Rectal smooth muscle tissue (tissue), 1 donor: Measurements from ENCODE around the gene TMEM87A.
A peak's percentile ranks its signal among the peaks of the same experiment; 100 is the strongest.
"Not testable (repeated sequence)": the region's sequence is repeated elsewhere in the genome, so short reads cannot be mapped to it uniquely, and the experiment has no call there.

Experiments
- H3K27ac ChIP-seq: one replicate; pipeline ENCODE4 v1.7.0; 2013; ENCODE audit warnings: low read depth, low read length, inconsistent platforms
- H3K27me3 ChIP-seq: one replicate; pipeline ENCODE4 v1.7.0; 2013; ENCODE audit warnings: low read length; ENCODE audit not compliant: control insufficient read depth, insufficient read depth
- H3K36me3 ChIP-seq: one replicate; pipeline ENCODE4 v1.7.0; 2013; ENCODE audit warnings: low read length; ENCODE audit not compliant: control insufficient read depth, insufficient read depth
- H3K4me1 ChIP-seq: one replicate; pipeline ENCODE4 v1.7.0; 2013; ENCODE audit warnings: low read length; ENCODE audit not compliant: control insufficient read depth, insufficient read depth
- H3K4me3 ChIP-seq: one replicate; pipeline ENCODE4 v1.7.0; 2013; ENCODE audit warnings: low read length
- H3K9ac ChIP-seq: one replicate; pipeline ENCODE4 v1.7.0; 2013; ENCODE audit warnings: low read length

TMEM87A gene, protein sequence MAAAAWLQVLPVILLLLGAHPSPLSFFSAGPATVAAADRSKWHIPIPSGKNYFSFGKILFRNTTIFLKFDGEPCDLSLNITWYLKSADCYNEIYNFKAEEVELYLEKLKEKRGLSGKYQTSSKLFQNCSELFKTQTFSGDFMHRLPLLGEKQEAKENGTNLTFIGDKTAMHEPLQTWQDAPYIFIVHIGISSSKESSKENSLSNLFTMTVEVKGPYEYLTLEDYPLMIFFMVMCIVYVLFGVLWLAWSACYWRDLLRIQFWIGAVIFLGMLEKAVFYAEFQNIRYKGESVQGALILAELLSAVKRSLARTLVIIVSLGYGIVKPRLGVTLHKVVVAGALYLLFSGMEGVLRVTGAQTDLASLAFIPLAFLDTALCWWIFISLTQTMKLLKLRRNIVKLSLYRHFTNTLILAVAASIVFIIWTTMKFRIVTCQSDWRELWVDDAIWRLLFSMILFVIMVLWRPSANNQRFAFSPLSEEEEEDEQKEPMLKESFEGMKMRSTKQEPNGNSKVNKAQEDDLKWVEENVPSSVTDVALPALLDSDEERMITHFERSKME

DNA sequence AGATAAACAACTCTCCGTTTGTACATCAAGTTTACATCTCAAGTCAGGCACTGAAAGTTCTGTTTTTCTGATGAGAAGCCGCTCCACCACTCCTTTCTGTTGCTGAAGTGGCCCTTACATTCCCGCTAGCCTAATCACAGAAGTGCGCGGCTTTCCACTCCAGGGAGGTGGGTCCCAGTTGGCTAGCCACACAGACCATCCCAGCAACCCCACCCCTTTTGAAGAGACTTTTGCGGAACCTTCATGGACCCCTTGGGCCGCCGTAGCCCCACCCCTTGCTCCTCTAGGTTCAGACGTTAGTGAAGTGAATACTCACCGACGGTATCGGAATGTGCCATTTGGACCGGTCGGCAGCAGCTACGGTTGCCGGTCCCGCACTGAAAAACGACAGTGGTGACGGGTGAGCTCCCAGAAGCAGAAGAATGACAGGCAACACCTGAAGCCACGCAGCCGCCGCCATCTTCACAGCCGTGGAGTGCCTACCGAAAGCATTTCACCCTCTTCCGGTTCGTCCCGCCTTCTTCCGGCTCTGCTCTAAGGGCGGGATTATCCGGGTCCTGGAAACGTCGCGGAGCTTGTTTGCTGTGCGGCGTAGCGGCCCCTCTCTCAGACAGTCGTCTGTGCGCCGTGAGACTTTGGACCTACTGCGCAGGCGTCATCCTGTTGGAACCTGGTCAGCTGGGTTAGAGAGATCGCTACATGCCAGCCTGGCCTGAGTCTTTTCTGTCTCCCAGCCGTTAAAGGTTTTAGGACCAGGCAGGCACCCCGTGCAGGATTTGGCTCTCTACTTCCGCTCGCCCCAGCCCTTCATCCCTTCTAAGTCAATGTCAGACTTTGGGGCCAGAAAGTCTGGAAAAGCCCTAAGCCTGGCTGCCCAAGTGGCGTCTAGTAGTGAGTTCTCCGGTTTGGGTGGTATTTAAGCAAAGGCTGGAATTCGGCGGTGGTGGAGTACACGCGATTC, at the start of gene TMEM87A, which contains the start of gene GANC:
TMEM87A (minus strand) TSS at position 495 of the 961 bp plus-strand sequence; CDS start at position 460, 35 bp downstream.
GANC (plus strand) TSS at position 263 of the 961 bp plus-strand sequence. CDS start 1,281 bp downstream, outside the sequence.
- H3K27ac ChIP-seq: peak within 1 kb of the TSS; percentile 97
- no peaks in the 10 kb centered on the region for H3K27me3 ChIP-seq
- no peaks in the 10 kb centered on the region for H3K36me3 ChIP-seq
- H3K4me3 ChIP-seq: peak within 1 kb of the TSS; percentile 100
- H3K9ac ChIP-seq: peak within 1 kb of the TSS; percentile 98
- H3K4me1 ChIP-seq: peaks cover 18% of the 10 kb centered on the region

DNA sequence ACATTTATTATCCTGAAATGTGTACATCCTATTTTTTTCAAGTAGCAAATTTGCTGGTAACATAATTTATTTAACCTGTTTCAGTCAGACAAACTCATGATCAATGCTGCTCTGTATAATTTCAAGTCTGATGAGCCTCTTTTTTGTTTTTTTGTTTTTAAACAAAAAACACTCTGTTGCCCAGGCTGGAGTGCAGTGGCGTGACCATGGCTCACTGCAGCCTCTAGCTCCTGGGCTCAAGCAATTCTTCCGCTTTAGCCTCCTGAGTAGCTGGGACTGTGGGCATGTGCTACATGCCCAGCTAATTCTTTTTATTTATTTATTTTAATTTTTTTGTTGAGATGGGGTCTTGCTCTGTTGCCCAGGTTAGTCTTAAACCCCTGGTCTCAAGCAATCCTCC, 46.0 kb upstream of the TMEM87A start:
- Histone ChIP-seq H3K27me3 (no peaks in the 10 kb centered on the region), H3K4me3 (no peak overlapping the region), H3K27ac (no peak overlapping the region), H3K36me3 (peaks cover 4% of the 10 kb centered on the region), H3K9ac (no peak overlapping the region), H3K4me1 (no peaks in the 10 kb centered on the region)

DNA sequence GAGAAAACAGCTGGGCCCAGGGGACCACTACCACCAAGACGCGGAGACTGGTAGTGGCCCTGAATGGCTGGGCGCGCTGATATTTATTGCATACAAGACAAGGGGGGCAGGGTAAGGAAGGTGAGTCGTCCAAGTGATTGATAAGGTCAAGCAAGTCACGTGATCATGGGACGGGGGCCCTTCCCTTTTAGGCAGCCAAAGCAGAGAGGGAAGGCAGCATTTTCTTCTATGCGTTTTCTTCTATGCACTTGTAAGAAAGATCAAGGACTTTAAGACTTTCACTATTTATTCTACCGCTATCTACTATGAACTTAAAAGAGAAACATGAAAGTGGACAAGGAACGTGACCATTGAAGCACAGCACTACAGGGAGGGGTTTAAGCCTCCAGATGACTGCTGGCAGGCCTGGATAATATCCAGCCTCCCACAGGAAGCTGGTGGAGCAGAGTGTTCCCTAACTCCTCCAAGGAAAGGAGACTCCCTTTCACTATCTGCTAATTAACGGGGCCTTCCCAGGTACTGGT, 43.1 kb upstream of the TMEM87A start:
- H3K27ac ChIP-seq, H3K36me3 ChIP-seq, H3K9ac ChIP-seq, H3K4me3 ChIP-seq, H3K27me3 ChIP-seq, H3K4me1 ChIP-seq: not testable (repeated sequence)

DNA sequence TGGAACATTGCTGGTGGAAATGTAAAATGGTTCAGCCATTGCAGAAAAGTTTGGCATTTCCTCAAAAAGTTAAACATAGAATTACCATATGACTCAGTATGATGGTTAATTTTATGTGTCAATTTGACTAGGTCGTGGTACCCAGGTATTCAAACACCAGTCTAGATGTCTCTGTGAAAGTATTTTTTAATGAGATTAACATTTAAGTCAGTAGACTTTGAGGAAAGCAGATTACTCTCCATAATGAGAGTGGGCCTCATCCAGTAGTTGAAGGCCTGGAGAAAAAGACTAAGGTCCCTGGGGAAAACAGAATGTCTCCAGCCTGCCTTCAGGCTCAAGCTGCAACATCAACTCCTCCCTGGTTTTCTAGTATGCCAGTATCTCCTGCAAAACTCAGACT, 42.3 kb upstream of the TMEM87A start:
- Histone ChIP-seq H3K4me1 (no peaks in the 10 kb centered on the region), H3K4me3 (no peak overlapping the region), H3K27me3 (no peaks in the 10 kb centered on the region), H3K36me3 (peaks cover 4% of the 10 kb centered on the region), H3K27ac (no peak overlapping the region), H3K9ac (no peak overlapping the region)

DNA sequence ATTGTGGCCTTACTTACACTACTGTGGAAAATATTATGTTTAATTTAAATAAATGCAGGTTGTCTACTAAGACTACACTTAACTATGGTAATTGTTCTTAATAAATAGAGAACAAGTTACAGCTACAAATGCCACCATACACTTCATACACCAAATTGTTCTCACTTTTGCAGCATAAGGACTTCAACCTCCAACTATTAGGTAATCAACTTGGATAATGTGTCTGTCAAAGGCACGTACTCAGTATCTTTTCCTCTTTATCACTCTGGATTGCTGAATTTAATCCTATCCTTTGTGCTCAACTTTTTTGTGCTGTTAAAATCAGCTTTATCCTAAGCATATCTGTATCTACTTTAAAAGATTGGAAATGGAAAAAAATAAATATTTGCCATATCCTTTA, 41.6 kb upstream of the TMEM87A start:
- Histone ChIP-seq H3K4me1 (no peaks in the 10 kb centered on the region), H3K36me3 (peaks cover 8% of the 10 kb centered on the region), H3K9ac (no peak overlapping the region), H3K4me3 (no peak overlapping the region), H3K27me3 (no peaks in the 10 kb centered on the region), H3K27ac (no peak overlapping the region)

DNA sequence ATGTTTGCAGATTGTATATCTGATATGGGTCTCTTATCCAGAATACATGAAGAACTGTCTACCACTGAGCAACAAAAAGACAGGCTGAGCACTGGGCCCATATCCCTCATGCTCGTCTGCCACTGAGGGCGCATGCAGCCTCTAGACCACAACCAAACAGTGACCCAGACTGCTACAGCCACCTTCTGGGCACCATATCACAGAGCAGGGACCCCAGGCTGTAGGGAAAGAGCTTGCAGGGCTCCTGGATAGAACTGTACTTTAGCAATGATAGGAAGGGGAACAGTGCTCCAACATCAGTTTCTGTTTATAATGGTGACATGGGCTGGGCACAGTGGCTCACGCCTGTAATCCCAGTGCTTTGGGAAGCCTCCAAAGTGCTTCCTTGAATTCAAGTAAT, 40.2 kb upstream of the TMEM87A start:
- Histone ChIP-seq H3K36me3 (peaks cover 8% of the 10 kb centered on the region), H3K9ac (no peak overlapping the region), H3K4me3 (no peak overlapping the region), H3K27ac (no peak overlapping the region), H3K27me3 (no peaks in the 10 kb centered on the region), H3K4me1 (no peaks in the 10 kb centered on the region)

DNA sequence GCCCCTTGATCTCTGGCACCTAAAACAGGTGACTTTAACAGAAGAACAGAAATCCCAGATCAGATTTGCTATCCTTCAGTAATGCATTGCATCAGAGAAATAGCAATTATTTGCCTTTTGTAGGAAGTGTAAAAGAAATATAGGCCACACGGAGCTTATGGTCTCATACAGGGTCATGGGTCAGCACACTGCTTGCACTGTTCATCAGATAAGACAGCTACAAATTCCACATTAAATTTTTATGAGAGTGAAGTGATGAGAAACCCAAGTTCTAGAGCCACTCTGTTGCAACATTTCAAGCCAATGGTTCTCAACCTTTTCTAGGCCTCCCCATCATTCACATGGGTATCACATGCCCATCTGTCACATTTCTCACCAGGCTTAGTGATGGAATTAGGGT, 33.4 kb upstream of the TMEM87A start:
- no peaks in the 10 kb centered on the region for H3K4me1 ChIP-seq
- no peak overlapping the region for H3K27ac ChIP-seq
- H3K9ac ChIP-seq: no peak overlapping the region
- no peak overlapping the region for H3K4me3 ChIP-seq
- H3K27me3 ChIP-seq: no peaks in the 10 kb centered on the region
- peaks cover 6% of the 10 kb centered on the region for H3K36me3 ChIP-seq

DNA sequence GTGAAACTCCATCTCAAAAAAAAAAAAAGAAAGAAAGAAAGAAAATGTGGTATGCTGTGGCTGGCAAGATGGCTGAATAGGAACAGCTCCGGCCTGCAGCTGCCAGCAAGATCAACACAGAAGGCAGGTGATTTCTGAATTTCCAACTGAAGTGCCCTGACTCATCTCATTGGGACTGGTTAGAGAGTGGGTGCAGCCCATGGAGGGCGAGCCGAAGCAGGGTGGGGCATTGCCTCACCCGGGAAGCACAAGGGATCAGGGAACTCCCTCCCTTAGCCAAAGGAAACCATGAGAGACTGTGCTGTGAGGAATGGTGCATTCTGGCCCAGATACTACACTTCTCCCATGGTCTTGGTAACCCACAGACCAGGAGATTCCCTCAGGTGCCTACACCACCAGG, 27.8 kb upstream of the TMEM87A start:
- not testable (repeated sequence) for H3K27me3 ChIP-seq, H3K36me3 ChIP-seq, H3K9ac ChIP-seq, H3K27ac ChIP-seq, H3K4me1 ChIP-seq, H3K4me3 ChIP-seq

DNA sequence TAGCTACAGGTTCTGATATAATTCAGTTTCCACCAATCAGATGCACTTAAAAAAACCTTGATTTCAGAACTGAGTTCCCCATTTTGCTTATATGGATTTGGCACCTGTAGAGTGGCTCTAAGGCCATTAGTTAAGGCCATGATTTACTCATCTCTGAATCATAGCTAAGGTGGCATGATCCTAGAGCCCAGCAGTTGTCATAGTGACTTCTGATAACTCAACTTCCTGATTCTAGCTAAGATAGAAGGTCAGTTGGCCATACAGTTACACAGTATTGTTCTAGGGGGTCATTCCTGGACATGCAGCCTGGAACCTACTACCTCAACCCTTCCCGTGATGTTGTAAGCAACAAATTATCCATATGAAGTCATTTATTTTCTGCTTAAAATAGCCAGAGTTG, 15.9 kb upstream of the TMEM87A start:
- no peak overlapping the region for H3K27ac ChIP-seq
- peaks cover 8% of the 10 kb centered on the region for H3K36me3 ChIP-seq
- no peak overlapping the region for H3K9ac ChIP-seq
- no peaks in the 10 kb centered on the region for H3K4me1 ChIP-seq
- H3K27me3 ChIP-seq: no peaks in the 10 kb centered on the region
- H3K4me3 ChIP-seq: no peak overlapping the region

DNA sequence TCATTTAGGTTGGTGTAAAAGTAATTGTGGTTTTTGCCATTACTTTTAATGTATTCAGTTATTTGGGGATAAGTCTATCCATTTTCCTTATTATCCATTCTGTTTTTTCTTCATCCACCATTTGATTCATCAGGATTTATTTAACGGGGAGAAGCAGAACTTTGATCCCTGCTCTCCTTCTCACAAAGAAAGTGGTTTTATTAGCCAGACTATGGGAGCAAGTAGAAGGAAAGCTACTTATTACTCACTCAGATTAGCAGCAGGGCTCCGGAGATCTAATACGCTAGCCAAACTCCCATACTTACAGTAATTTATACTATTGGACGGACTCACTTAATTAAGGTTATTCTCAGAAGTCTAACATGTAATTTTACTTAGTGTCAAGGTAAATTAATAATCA, 14.7 kb upstream of the TMEM87A start:
- Histone ChIP-seq H3K27me3 (no peaks in the 10 kb centered on the region), H3K4me1 (no peaks in the 10 kb centered on the region), H3K36me3 (peaks cover 8% of the 10 kb centered on the region), H3K27ac (no peak overlapping the region), H3K4me3 (no peak overlapping the region), H3K9ac (no peak overlapping the region)

DNA sequence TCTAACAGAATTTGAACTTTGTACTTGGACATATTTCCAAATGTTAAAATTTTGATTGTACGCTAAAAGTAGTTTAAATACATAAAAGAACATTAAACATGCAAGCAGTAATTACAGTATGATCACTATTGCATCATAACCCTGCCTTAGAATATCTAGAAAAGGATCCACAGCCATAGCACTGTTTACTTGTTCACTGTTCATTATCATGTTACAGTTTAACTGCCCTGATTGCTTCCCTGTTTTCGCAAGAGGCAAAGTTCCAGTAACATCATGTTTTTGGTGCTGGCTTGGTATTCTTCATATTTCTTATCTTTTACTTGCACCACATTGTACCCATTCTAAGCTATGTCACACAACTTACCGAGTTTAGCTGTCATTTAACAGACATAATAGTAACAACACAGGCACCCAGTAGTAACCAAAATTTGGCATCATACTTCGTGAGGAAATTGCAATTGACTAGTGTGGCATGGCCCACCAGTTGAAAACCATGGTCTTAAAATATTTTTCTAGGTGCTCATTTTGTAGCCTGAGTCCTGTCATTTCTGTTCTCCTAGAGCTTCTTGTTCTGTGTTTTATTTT, 13.3 kb upstream of the TMEM87A start:
- H3K9ac ChIP-seq: no peak overlapping the region
- H3K4me1 ChIP-seq: no peaks in the 10 kb centered on the region
- H3K36me3 ChIP-seq: peaks cover 8% of the 10 kb centered on the region
- no peak overlapping the region for H3K4me3 ChIP-seq
- H3K27me3 ChIP-seq: no peaks in the 10 kb centered on the region
- no peak overlapping the region for H3K27ac ChIP-seq

DNA sequence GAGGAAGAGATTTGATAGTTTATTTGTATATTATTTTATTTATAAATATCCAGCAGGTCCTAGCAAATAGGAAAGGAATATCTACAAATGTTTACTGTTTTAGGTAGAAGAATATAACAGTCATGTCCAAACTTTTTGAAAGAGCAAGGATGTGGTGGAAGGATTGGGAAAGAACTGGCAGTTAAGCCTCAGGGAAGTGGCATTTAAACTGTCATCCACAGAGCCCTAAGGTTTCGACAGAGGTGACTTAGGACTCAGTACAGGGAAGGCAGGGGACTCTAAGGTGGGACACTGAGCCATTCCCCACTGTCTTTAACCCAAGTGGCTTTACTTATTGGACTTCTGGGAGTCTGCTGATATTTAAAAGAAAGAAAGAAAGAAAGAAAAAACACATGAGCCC, 11.8 kb upstream of the TMEM87A start:
- H3K4me1 ChIP-seq: no peaks in the 10 kb centered on the region
- peaks cover 13% of the 10 kb centered on the region for H3K36me3 ChIP-seq
- H3K4me3 ChIP-seq: no peak overlapping the region
- H3K27me3 ChIP-seq: no peaks in the 10 kb centered on the region
- no peak overlapping the region for H3K9ac ChIP-seq
- H3K27ac ChIP-seq: no peak overlapping the region
